AG09309 (cell line): Measurements from ENCODE around the gene EFR3B.

Experiments used
- DNase-seq: peaks from one replicate; pipeline ENCODE4 v3.0.0-alpha.2; 2010; ENCODE audit warnings: low read depth
- H3K4me3 ChIP-seq: 2 replicates; pipeline ENCODE4 v1.5.1; 2011; ENCODE audit warnings: mild to moderate bottlenecking, low read depth, low read length, moderate library complexity; ENCODE audit not compliant: control insufficient read depth
- CTCF ChIP-seq: IDR thresholded peaks from 2 replicates; pipeline ENCODE4 v1.5.1; 2011; ENCODE audit warnings: mild to moderate bottlenecking, low read depth, low read length, inconsistent platforms; ENCODE audit not compliant: insufficient read depth, control insufficient read depth; ENCODE audit errors: missing control alignments

EFR3B gene

GRCh38 chr2:25066455-25066854 is 24.6 kb downstream of the EFR3B start:
- TF ChIP-seq CTCF, result no peak
- H3K4me3 ChIP-seq, result no peak overlapping the region
- DNase-seq, result no peak

- DNase-seq, result no peak
- no peak overlapping the region for H3K4me3 ChIP-seq
- TF ChIP-seq CTCF, result no peak
Measured at GRCh38 chr2:25068217-25068616, 26.3 kb downstream of the EFR3B start.

GRCh38 chr2:25071966-25072365 is 30.1 kb downstream of the EFR3B start:
- no peak for TF ChIP-seq CTCF
- no peak for DNase-seq

GRCh38 chr2:25072606-25073005 is 30.7 kb downstream of the EFR3B start:
- no peak for DNase-seq
- TF ChIP-seq CTCF, result no peak
- no peak overlapping the region for H3K4me3 ChIP-seq

More at GRCh38 chr2:25071966-25072365, 30.1 kb downstream of the EFR3B start:
- H3K4me3 ChIP-seq, result no peak overlapping the region

- TF ChIP-seq CTCF, result no peak
- no peak for DNase-seq
- H3K4me3 ChIP-seq, result no peak overlapping the region
Measured at GRCh38 chr2:25073025-25073424, 31.1 kb downstream of the EFR3B start.

- TF ChIP-seq CTCF, result no peak
- no peak overlapping the region for H3K4me3 ChIP-seq
- DNase-seq, result no peak
Measured at GRCh38 chr2:25073914-25074313, 32.0 kb downstream of the EFR3B start.

- TF ChIP-seq CTCF, result no peak
- DNase-seq, result no peak
- H3K4me3 ChIP-seq, result no peak overlapping the region
Measured at GRCh38 chr2:25074826-25075225, 33.0 kb downstream of the EFR3B start.
